Activated CD4-positive, alpha-beta memory T cell treated with anti-CD3 and anti-CD28 coated beads for 36 hours (primary cell): ENCODE results near the gene GLUD2. TPM values are rescaled to one million over a fixed set of nuclear protein-coding genes. Genes with fewer than 3 reads are reported as not detected.
"Not testable (repeated sequence)": the region's sequence is repeated elsewhere in the genome, so short reads cannot be mapped to it uniquely, and the experiment has no call there.

ENCODE experiments used
- CTCF ChIA-PET: fragments of 350-600 bp; sonication (Branson Sonifier 250); formaldehyde crosslinking; loops from one replicate; lab custom pipeline; 2021; ENCODE audit warnings: antibody characterized with exemption, inconsistent platforms; lab: Charles Lee
- POLR2A ChIA-PET: fragments of 350-600 bp; sonication (Branson Sonifier 250); formaldehyde crosslinking; loops from one replicate; lab custom pipeline; 2021; ENCODE audit warnings: antibody characterized with exemption; lab: Charles Lee
- DNase-seq: peaks from one replicate; pipeline ENCODE4 v3.0.0-alpha.2; 2020
- H3K27ac Mint-ChIP-seq: one replicate; pipeline ENCODE4 v1.8.0; 2021; ENCODE audit warnings: mixed read lengths
- H3K27me3 Mint-ChIP-seq: one replicate; pipeline ENCODE4 v1.8.0; 2021; ENCODE audit warnings: mixed read lengths
- H3K36me3 Mint-ChIP-seq: one replicate; pipeline ENCODE4 v1.8.0; 2021; ENCODE audit warnings: mixed read lengths
- H3K4me1 Mint-ChIP-seq: one replicate; pipeline ENCODE4 v1.8.0; 2021; ENCODE audit warnings: low read depth, mixed read lengths
- H3K4me3 Mint-ChIP-seq: one replicate; pipeline ENCODE4 v1.8.0; 2021; ENCODE audit warnings: mild to moderate bottlenecking, mixed read lengths
- H3K9me3 Mint-ChIP-seq: one replicate; pipeline ENCODE4 v1.8.0; 2021; ENCODE audit warnings: mixed read lengths
- intact Hi-C: fragments of 100-400 bp; cut with micrococcal nuclease; formaldehyde crosslinking; loops from one replicate; pipeline ENCODE4 v1.15.1; 2023
- total RNA-seq, 2 experiments: library from RNA; stranded (reverse); gene quantifications; one replicate each; pipeline ENCODE4 v1.2.3, GENCODE V29; 2021

GLUD2 gene
- total RNA-seq, 2 experiments from 2014 or later, result 1.3 to 1.4 TPM

- Mint-ChIP-seq H3K27ac (no peak overlapping the region), H3K4me1 (no peaks in the 10 kb centered on the region), H3K36me3 (no peaks in the 10 kb centered on the region), H3K4me3 (no peak overlapping the region), H3K27me3 (no peaks in the 10 kb centered on the region), H3K9me3 (no peaks in the 10 kb centered on the region)
- DNase-seq, result no peak
- CTCF ChIA-PET, result interaction anchor here (0.6 kb wide), 1 partner anchor 62 kb away, joined by 4 read pairs; no protein-coding TSS in a partner anchor
- intact Hi-C loops, result no loop called here
- POLR2A ChIA-PET, result no interaction called here
Measured at GRCh38 chrX:121036137-121036536, 11.3 kb upstream of the GLUD2 start.

GRCh38 chrX:121036951-121037350, 10.5 kb upstream of the GLUD2 start:
- intact Hi-C loops, result no loop called here
- no peaks in the 10 kb centered on the region for H3K27me3 Mint-ChIP-seq
- ChIA-PET POLR2A (no interaction called here), CTCF (interaction anchor here (0.6 kb wide), 1 partner anchor 61 kb away, joined by 4 read pairs; no protein-coding TSS in a partner anchor)
- no peaks in the 10 kb centered on the region for H3K4me1 Mint-ChIP-seq
- H3K27ac Mint-ChIP-seq, result no peak overlapping the region
- H3K36me3 Mint-ChIP-seq, result no peaks in the 10 kb centered on the region
- H3K9me3 Mint-ChIP-seq, result no peaks in the 10 kb centered on the region
- no peak overlapping the region for H3K4me3 Mint-ChIP-seq
- no peak for DNase-seq

GRCh38 chrX:121050781-121051180, 3.4 kb downstream of the GLUD2 start:
- Mint-ChIP-seq H3K27me3 (peaks cover 7% of the 10 kb centered on the region), H3K36me3 (no peaks in the 10 kb centered on the region), H3K4me1 (no peaks in the 10 kb centered on the region), H3K27ac (no peak overlapping the region), H3K4me3 (no peak overlapping the region), H3K9me3 (no peaks in the 10 kb centered on the region)
- ChIA-PET CTCF (no interaction called here), POLR2A (no interaction called here)
- intact Hi-C loops, result no loop called here
- DNase-seq, result no peak

- Mint-ChIP-seq H3K9me3 (no peaks in the 10 kb centered on the region), H3K27me3 (peaks cover 7% of the 10 kb centered on the region), H3K36me3 (no peaks in the 10 kb centered on the region), H3K4me3 (no peak overlapping the region), H3K4me1 (no peaks in the 10 kb centered on the region), H3K27ac (no peak overlapping the region)
- intact Hi-C loops, result no loop called here
- ChIA-PET CTCF (no interaction called here), POLR2A (no interaction called here)
- no peak for DNase-seq
Measured at GRCh38 chrX:121052122-121052521, 4.7 kb downstream of the GLUD2 start.

- POLR2A ChIA-PET, result no interaction called here
- Mint-ChIP-seq H3K4me3 (no peak overlapping the region), H3K36me3 (no peaks in the 10 kb centered on the region), H3K4me1 (no peaks in the 10 kb centered on the region), H3K27me3 (no peaks in the 10 kb centered on the region), H3K27ac (no peak overlapping the region), H3K9me3 (no peaks in the 10 kb centered on the region)
- intact Hi-C loops, result no loop called here
- CTCF ChIA-PET, result no interaction called here
- no peak for DNase-seq
Measured at GRCh38 chrX:121062289-121062688, 14.9 kb downstream of the GLUD2 start.

GRCh38 chrX:121064579-121064978, 17.2 kb downstream of the GLUD2 start:
- H3K4me1 Mint-ChIP-seq, result no peaks in the 10 kb centered on the region
- no peak overlapping the region for H3K4me3 Mint-ChIP-seq
- H3K27me3 Mint-ChIP-seq, result no peaks in the 10 kb centered on the region
- H3K27ac Mint-ChIP-seq, result no peak overlapping the region
- ChIA-PET CTCF (no interaction called here), POLR2A (no interaction called here)
- DNase-seq, result no peak
- no peaks in the 10 kb centered on the region for H3K36me3 Mint-ChIP-seq
- no peaks in the 10 kb centered on the region for H3K9me3 Mint-ChIP-seq
- intact Hi-C loops, result no loop called here

- H3K9me3 Mint-ChIP-seq, H3K27me3 Mint-ChIP-seq, POLR2A ChIA-PET, H3K4me3 Mint-ChIP-seq, intact Hi-C loops, CTCF ChIA-PET, H3K4me1 Mint-ChIP-seq, H3K36me3 Mint-ChIP-seq, DNase-seq, H3K27ac Mint-ChIP-seq: not testable (repeated sequence)
Measured at GRCh38 chrX:121084247-121084646, 36.8 kb downstream of the GLUD2 start.

- Mint-ChIP-seq H3K4me1 (no peaks in the 10 kb centered on the region), H3K27ac (no peak overlapping the region), H3K36me3 (no peaks in the 10 kb centered on the region), H3K9me3 (peaks cover 9% of the 10 kb centered on the region), H3K4me3 (no peak overlapping the region), H3K27me3 (no peaks in the 10 kb centered on the region)
- no peak for DNase-seq
- intact Hi-C loops, result no loop called here
- ChIA-PET CTCF (no interaction called here), POLR2A (no interaction called here)
Measured at GRCh38 chrX:121084903-121085611, 37.6 kb downstream of the GLUD2 start.

- intact Hi-C loops, result no loop called here
- H3K27me3 Mint-ChIP-seq, result no peaks in the 10 kb centered on the region
- H3K27ac Mint-ChIP-seq, result no peak overlapping the region
- ChIA-PET CTCF (no interaction called here), POLR2A (no interaction called here)
- H3K36me3 Mint-ChIP-seq, result no peaks in the 10 kb centered on the region
- H3K9me3 Mint-ChIP-seq, result peaks cover 9% of the 10 kb centered on the region
- no peak overlapping the region for H3K4me3 Mint-ChIP-seq
- H3K4me1 Mint-ChIP-seq, result no peaks in the 10 kb centered on the region
- DNase-seq, result no peak
Measured at GRCh38 chrX:121085612-121086010, 38.2 kb downstream of the GLUD2 start.

- Mint-ChIP-seq H3K27ac (no peak overlapping the region), H3K36me3 (no peaks in the 10 kb centered on the region), H3K9me3 (no peaks in the 10 kb centered on the region), H3K4me3 (no peak overlapping the region), H3K4me1 (no peaks in the 10 kb centered on the region), H3K27me3 (no peaks in the 10 kb centered on the region)
- CTCF ChIA-PET, result no interaction called here
- POLR2A ChIA-PET, result no interaction called here
- intact Hi-C loops, result no loop called here
- no peak for DNase-seq
Measured at GRCh38 chrX:121093011-121093410, 45.6 kb downstream of the GLUD2 start.

Other genes with a start within 250 kb of the GLUD2 start
- gene CT47B1, start 171.7 kb upstream of the GLUD2 start, total RNA-seq, result not detected
- gene CT47A11, start 110.5 kb upstream of the GLUD2 start, total RNA-seq, result not detected
- not detected for gene CT47A10, start 105.6 kb upstream of the GLUD2 start, total RNA-seq
- gene CT47A9, start 100.7 kb upstream of the GLUD2 start, total RNA-seq, result not detected
- gene CT47A8, start 95.9 kb upstream of the GLUD2 start, total RNA-seq, result not detected
- not detected for gene CT47A7, start 91.0 kb upstream of the GLUD2 start, total RNA-seq
- gene CT47A6, start 86.1 kb upstream of the GLUD2 start, total RNA-seq, result not detected
- not detected for gene CT47A5, start 81.3 kb upstream of the GLUD2 start, total RNA-seq
- not detected for gene CT47A4, start 76.4 kb upstream of the GLUD2 start, total RNA-seq
- not detected for gene CT47A3, start 71.5 kb upstream of the GLUD2 start, total RNA-seq
- gene CT47A2, start 66.7 kb upstream of the GLUD2 start, total RNA-seq, result not detected
- gene CT47A1, start 61.9 kb upstream of the GLUD2 start, total RNA-seq, result not detected